Astrocyte of the cerebellum (primary cell): ENCODE measurements around the gene STAT2.

Source experiments
- DNase-seq: peaks from one replicate; pipeline ENCODE4 v3.0.0-alpha.2; 2011; ENCODE audit warnings: low read depth
- H3K4me3 ChIP-seq: 2 replicates; pipeline ENCODE4 v1.5.1; 2011; ENCODE audit warnings: mild to moderate bottlenecking, low read depth, low read length, moderate library complexity
- in situ Hi-C: cut with HindIII; loops from 2 replicates; pipeline ENCODE4 v1.10.0; 2017; ENCODE audit warnings: low sequenced_read_pairs
- TF ChIP-seq, protein P1 (sequence below): IDR thresholded peaks from 2 replicates; pipeline ENCODE4 v1.5.1; 2012; ENCODE audit warnings: low read length, low read depth, moderate library complexity, mild to moderate bottlenecking; ENCODE audit errors: missing control alignments

Gene STAT2

DNA sequence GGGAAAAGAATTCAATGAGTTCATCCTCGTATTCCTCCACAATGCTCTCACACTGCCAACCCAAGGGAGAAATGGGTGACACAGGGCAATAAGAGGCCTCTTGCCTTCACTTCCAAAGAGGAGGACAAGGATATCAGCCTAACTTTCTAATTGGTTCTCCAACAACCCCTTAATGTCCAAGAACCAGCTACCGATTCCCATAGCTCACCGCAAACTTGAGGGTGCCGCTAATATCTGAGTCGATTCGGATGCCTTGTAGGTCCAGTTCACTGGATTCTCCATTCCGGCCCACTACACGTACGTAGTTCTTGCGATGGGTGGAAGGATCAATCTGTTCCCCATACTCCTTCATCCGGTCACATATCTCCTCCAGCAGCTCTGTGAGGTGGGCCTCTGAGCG is 48.9 kb downstream of the STAT2 start:
- TF ChIP-seq, protein P1, sequence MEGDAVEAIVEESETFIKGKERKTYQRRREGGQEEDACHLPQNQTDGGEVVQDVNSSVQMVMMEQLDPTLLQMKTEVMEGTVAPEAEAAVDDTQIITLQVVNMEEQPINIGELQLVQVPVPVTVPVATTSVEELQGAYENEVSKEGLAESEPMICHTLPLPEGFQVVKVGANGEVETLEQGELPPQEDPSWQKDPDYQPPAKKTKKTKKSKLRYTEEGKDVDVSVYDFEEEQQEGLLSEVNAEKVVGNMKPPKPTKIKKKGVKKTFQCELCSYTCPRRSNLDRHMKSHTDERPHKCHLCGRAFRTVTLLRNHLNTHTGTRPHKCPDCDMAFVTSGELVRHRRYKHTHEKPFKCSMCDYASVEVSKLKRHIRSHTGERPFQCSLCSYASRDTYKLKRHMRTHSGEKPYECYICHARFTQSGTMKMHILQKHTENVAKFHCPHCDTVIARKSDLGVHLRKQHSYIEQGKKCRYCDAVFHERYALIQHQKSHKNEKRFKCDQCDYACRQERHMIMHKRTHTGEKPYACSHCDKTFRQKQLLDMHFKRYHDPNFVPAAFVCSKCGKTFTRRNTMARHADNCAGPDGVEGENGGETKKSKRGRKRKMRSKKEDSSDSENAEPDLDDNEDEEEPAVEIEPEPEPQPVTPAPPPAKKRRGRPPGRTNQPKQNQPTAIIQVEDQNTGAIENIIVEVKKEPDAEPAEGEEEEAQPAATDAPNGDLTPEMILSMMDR: no peak
- no peak overlapping the region for H3K4me3 ChIP-seq
- DNase-seq: no peak
- in situ Hi-C loops: no loop called here

DNA sequence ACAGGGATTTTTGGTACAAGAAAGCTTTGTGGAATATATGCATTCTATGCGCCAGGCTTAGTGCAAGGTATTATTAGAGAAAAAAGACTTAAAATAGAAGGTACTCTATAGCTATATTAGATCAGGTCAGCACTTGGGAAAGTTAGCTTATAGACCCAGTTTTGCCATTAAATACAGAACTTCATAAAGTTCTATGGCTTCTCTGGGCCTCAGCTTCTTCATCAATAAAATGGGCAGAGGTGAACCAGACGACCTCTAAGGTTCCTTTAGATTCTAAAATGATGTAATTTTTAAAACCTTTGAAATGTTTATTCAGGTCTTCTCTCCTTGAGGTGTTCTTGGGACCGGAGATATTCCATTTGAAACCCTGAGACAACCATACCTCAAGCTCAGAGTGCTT is 51.2 kb downstream of the STAT2 start:
- no peak overlapping the region for H3K4me3 ChIP-seq
- DNase-seq: no peak
- in situ Hi-C loops: no loop called here
- TF ChIP-seq, protein P1: no peak

DNA sequence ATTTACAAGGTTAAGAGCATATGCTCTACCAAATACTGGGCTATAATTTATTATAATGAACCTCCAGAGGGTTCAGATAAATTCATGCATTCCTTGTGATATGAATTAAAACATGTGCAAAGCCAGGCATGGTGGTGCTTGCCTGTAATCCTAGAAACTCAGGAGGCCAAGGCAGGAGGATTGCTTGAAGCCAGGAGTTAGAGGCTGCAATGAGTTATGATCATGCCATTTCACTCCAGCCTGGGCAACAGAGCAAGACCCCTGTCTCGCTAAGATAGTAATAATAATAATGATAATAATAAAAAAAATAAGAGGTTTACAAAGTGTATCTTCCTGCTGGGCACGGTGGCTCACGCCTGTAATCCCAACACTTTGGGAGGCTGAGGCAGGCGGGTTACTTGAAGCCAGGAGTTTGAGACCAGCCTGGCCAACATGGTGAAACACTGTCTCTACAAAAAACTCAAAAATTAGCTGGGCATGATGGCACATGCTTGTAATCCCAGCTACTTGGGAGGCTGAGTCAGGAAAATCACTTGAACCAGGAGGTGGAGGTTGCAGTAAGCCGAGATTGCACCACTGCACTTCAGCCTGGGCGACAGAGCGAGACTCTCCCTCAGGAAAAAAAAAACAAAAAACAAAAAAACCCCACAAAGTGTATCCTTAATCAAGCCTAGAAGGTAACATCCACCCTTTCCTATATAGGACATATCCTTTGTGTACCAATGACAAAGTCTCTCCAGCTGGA is 52.5 kb downstream of the STAT2 start:
- no peak for DNase-seq
- TF ChIP-seq, protein P1: no peak
- in situ Hi-C loops: no loop called here
- no peak overlapping the region for H3K4me3 ChIP-seq

DNA sequence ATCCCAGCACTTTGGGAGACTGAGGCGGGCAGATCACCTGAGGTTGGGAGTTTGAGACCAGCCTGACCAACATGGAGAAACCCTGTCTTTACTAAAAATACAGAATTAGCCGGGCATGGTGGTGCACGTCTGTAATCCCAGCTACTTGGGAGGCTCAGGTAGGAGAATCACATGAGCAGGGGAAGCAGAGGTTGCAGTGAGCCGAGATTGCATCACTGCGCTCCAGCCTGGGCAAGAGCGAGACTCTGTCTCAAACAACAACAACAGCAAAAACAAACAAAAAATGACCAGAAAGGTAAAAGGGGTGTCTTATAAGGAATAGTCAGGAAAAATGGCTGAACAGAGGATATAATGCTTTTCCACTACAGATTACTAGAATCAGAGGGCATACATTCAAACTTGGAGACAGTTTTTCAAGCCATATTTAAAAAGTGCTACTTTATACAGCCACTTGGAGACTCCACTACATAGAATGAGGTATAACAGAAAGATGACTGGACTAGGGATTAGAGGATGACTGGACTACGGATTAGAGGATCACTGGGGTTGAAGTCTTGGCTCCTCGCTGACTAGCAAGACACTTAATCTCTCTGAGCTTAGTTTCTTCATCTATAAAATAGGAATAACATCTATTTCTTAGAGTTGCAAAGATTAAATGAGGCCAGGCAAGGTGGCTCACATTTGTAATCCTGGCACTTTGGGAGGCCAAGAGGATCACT is 54.9 kb downstream of the STAT2 start:
- H3K4me3 ChIP-seq: no peak overlapping the region
- TF ChIP-seq, protein P1: no peak
- no peak for DNase-seq
- in situ Hi-C loops: no loop called here

DNA sequence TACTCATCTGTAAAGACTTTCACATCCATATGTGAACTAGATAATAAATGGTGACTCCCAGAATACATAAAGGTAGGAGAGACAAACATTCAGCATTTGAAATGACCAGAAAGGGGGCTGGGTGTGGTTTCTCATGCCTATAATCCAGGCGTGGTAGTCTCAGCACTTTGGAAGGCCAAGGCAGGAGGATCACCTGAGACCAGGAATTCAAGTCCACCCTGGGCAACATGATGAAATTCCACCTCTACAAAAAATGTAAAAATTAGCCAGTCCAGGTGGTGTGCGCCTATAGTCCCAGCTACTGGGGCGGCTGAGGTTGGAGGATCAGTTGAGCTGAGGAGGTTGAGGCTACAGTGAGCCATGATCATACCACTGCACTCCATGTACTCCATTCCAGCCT is 55.6 kb downstream of the STAT2 start:
- no peak for DNase-seq
- in situ Hi-C loops: no loop called here
- TF ChIP-seq, protein P1: no peak
- no peak overlapping the region for H3K4me3 ChIP-seq

DNA sequence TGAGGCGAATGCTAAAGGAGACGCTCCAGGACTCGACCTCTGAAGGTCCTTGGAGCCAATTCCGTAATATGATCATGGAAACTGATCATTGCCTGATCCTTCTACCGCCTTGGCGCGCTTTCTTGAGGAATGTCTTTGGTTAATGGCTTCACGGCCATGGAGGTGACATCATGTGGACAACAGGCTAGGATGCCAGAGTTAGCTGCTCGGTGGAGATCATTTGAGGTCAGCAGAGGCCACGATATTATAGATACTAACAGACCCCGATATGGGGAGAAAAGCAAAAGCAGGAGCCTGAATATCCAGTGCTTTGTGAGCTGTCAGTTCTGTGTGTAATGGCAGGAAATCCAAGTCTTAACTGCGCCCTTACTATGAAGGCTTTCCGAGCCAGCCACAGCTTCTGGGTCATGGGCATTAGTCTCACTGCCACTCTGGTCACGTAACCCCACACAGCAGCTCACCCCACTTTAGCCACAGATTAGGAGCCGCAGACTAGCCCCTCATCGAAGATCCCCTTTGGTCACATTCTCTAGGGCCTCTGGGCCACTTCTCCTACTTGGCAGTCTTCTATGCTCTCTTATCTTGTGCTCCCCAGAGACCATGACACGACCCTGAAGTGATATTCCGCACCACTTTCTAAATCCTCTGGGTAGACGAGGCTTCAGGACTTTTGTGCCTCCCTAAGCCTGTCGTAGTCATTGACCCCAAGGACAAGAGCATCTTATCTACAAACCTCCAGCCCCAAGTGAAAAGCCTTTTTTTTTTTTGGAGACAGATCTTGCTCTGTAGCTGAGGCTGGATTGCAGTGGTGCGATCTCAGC is 59.1 kb downstream of the STAT2 start:
- peak overlapping the region; percentile 94 for H3K4me3 ChIP-seq
- TF ChIP-seq, protein P1: no peak
- DNase-seq: no peak
- in situ Hi-C loops: no loop called here
